Astrocyte (in vitro differentiated cells and primary cell): ENCODE results near the gene MAP6.

Source experiments
- EZH2 ChIP-seq: IDR thresholded peaks from 2 replicates; pipeline ENCODE4 v1.6.1; 2012; ENCODE audit warnings: mild to moderate bottlenecking, low read length, inconsistent platforms; ENCODE audit not compliant: insufficient read depth
- TF ChIP-seq, protein P1 (sequence below): IDR thresholded peaks from 2 replicates; pipeline ENCODE4 v1.5.1; 2011; ENCODE audit warnings: low read depth, mild to moderate bottlenecking, inconsistent platforms, low read length, moderate library complexity; ENCODE audit not compliant: insufficient read depth

DNA sequence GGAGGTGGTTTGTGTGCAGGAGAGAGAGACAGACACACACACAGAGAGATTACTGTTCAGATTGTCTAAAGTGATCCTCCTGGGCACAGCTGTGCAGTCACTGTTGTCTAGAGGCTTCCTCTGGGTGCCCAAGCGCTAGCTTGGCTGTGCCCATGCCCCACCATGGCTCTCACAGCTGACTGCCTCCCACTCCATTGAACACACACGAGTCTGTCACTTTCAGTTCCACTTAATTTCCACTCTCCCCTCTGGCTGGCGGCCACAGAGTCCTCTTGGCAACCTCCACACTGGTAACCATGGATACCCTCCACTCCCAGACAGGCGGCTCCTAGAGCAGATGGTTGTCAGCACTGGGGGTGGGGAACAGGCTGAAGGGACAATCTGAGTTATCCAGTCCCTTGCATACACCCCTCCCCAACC, 29.1 kb downstream of the MAP6 start:
- no peak for TF ChIP-seq EZH2
- TF ChIP-seq, protein P1, sequence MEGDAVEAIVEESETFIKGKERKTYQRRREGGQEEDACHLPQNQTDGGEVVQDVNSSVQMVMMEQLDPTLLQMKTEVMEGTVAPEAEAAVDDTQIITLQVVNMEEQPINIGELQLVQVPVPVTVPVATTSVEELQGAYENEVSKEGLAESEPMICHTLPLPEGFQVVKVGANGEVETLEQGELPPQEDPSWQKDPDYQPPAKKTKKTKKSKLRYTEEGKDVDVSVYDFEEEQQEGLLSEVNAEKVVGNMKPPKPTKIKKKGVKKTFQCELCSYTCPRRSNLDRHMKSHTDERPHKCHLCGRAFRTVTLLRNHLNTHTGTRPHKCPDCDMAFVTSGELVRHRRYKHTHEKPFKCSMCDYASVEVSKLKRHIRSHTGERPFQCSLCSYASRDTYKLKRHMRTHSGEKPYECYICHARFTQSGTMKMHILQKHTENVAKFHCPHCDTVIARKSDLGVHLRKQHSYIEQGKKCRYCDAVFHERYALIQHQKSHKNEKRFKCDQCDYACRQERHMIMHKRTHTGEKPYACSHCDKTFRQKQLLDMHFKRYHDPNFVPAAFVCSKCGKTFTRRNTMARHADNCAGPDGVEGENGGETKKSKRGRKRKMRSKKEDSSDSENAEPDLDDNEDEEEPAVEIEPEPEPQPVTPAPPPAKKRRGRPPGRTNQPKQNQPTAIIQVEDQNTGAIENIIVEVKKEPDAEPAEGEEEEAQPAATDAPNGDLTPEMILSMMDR = no peak
